ENCODE measurements around the gene BHLHE40.

Gene BHLHE40

GRCh38 chr3:5019411-5020241 lies 40.4 kb downstream of the BHLHE40 start:
- DNase-seq (ENCODE audit: low spot score): no peak

- no peak for DNase-seq (ENCODE audit: low spot score)
Observed at GRCh38 chr3:5020242-5020722, 41.0 kb downstream of the BHLHE40 start.

- DNase-seq (ENCODE audit: low spot score): no peak
Observed at GRCh38 chr3:5021116-5022092, 42.2 kb downstream of the BHLHE40 start.

- DNase-seq (ENCODE audit: low spot score): no peak
Observed at GRCh38 chr3:5022187-5022965, 43.1 kb downstream of the BHLHE40 start.

- no peak for DNase-seq (ENCODE audit: low spot score)
Observed at GRCh38 chr3:5022966-5023776, 43.9 kb downstream of the BHLHE40 start.

GRCh38 chr3:5023777-5024346 lies 44.6 kb downstream of the BHLHE40 start:
- no peak for DNase-seq (ENCODE audit: low spot score)

GRCh38 chr3:5026046-5026362 lies 46.8 kb downstream of the BHLHE40 start:
- no peak for DNase-seq (ENCODE audit: low spot score)

GRCh38 chr3:5029715-5030114 lies 50.5 kb downstream of the BHLHE40 start:
- no peak for DNase-seq (ENCODE audit: low spot score)

- no peak for DNase-seq (ENCODE audit: low spot score)
Observed at GRCh38 chr3:5030152-5030551, 50.9 kb downstream of the BHLHE40 start.

- no peak for DNase-seq (ENCODE audit: low spot score)
Observed at GRCh38 chr3:5032844-5033243, 53.6 kb downstream of the BHLHE40 start.

All from Ammon's horn (tissue), 1 donor.